MM.1S (cell line): ENCODE measurements around the gene IL22RA2.

Experiments
- DNase-seq: peaks from one replicate; pipeline ENCODE4 v3.0.0-alpha.2; 2015
- H2AFZ ChIP-seq: fragments of 300-600 bp; sonication (generic); 2 replicates; pipeline ENCODE4 v1.6.0; 2016; ENCODE audit warnings: antibody characterized with exemption, low read length
- H3F3A ChIP-seq: fragments of 300-600 bp; sonication (generic); 2 replicates; pipeline ENCODE4 v1.6.1; 2016; ENCODE audit warnings: mild to moderate bottlenecking, antibody characterized with exemption, low read length, moderate library complexity, mixed read lengths; ENCODE audit not compliant: insufficient read depth
- H3K27ac ChIP-seq: fragments of 300-600 bp; sonication (generic); 2 replicates; pipeline ENCODE4 v1.5.1; 2016; ENCODE audit warnings: mild to moderate bottlenecking, low read length
- H3K27me3 ChIP-seq: fragments of 300-600 bp; sonication (generic); replicated peaks from 2 replicates; pipeline ENCODE4 v1.6.0; 2016; ENCODE audit warnings: low read length; ENCODE audit not compliant: insufficient read depth
- H3K36me3 ChIP-seq: fragments of 300-600 bp; sonication (generic); replicated peaks from 2 replicates; pipeline ENCODE4 v1.6.1; 2016; ENCODE audit warnings: mild to moderate bottlenecking, low read length, mixed read lengths; ENCODE audit not compliant: insufficient read depth
- H3K4me1 ChIP-seq: fragments of 300-600 bp; sonication (generic); 2 replicates; pipeline ENCODE4 v1.6.1; 2016; ENCODE audit warnings: low read length, mixed read lengths
- H3K4me2 ChIP-seq: fragments of 300-600 bp; sonication (generic); 2 replicates; pipeline ENCODE4 v1.6.0; 2016; ENCODE audit warnings: low read depth, low read length
- H3K4me3 ChIP-seq: fragments of 300-600 bp; sonication (generic); 2 replicates; pipeline ENCODE4 v1.5.1; 2016; ENCODE audit warnings: low read length, mixed read lengths
- H3K79me2 ChIP-seq: fragments of 300-600 bp; sonication (generic); 2 replicates; pipeline ENCODE4 v1.6.1; 2016; ENCODE audit warnings: mixed run types, low read length, mixed read lengths
- H3K9ac ChIP-seq: fragments of 300-600 bp; sonication (generic); 2 replicates; pipeline ENCODE4 v1.6.1; 2016; ENCODE audit warnings: low read length, mixed read lengths
- H3K9me2 ChIP-seq: fragments of 300-600 bp; sonication (generic); replicated peaks from 2 replicates; pipeline ENCODE4 v1.6.1; 2016; ENCODE audit warnings: mild to moderate bottlenecking, low read length, mixed read lengths; ENCODE audit not compliant: insufficient read depth
- H3K9me3 ChIP-seq: fragments of 300-600 bp; sonication (generic); replicated peaks from 2 replicates; pipeline ENCODE4 v1.6.1; 2016; ENCODE audit warnings: mild to moderate bottlenecking, low read length, mixed read lengths; ENCODE audit not compliant: insufficient read depth
- H4K20me1 ChIP-seq: fragments of 300-600 bp; sonication (generic); 2 replicates; pipeline ENCODE4 v1.6.1; 2016; ENCODE audit warnings: mild to moderate bottlenecking, low read length, moderate library complexity, mixed read lengths; ENCODE audit not compliant: insufficient read depth
- EZH2 ChIP-seq: fragments of 300-600 bp; sonication (generic); optimal IDR thresholded peaks from 2 replicates; pipeline ENCODE3; 2017; ENCODE audit warnings: low read depth, mild to moderate bottlenecking, antibody characterized with exemption, low read length, mixed read lengths
- EZH2phosphoT487 ChIP-seq: fragments of 300-600 bp; sonication (generic); IDR thresholded peaks from 2 replicates; pipeline ENCODE4 v1.6.1; 2018; ENCODE audit warnings: antibody characterized with exemption, low read length
- TF ChIP-seq, protein P1 (sequence below): fragments of 300-600 bp; sonication (generic); IDR thresholded peaks from 2 replicates; pipeline ENCODE4 v1.5.1; 2016; ENCODE audit warnings: antibody characterized with exemption, low read length, mixed read lengths

The IL22RA2 gene

DNA sequence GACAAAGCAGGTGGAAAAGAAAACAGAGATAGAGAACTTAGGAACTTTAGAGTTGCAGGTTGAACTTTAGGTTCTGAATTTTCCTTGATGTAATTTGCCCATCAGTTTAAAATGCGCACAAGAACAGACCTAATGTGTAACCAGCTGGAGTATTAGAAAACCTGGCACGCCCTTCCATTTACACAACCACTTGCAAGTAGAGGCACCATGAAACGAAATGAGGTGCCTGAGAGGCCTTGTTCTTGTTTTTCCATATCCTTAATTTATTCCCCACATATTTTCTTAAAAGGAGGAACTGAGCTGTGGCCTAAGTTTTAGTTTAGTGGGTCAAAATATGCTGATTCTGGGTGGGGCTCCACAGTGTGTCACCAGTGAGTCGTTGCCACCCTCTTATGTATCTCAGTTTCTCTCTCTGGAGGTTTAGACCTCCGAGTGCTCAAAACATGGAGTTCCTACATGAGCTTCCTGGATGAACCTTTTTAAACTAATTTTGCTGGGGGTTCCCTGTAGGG lies 17.2 kb upstream of the IL22RA2 start:
- TF ChIP-seq EZH2phosphoT487 (no peak), EZH2 (no peak)
- TF ChIP-seq, protein P1, sequence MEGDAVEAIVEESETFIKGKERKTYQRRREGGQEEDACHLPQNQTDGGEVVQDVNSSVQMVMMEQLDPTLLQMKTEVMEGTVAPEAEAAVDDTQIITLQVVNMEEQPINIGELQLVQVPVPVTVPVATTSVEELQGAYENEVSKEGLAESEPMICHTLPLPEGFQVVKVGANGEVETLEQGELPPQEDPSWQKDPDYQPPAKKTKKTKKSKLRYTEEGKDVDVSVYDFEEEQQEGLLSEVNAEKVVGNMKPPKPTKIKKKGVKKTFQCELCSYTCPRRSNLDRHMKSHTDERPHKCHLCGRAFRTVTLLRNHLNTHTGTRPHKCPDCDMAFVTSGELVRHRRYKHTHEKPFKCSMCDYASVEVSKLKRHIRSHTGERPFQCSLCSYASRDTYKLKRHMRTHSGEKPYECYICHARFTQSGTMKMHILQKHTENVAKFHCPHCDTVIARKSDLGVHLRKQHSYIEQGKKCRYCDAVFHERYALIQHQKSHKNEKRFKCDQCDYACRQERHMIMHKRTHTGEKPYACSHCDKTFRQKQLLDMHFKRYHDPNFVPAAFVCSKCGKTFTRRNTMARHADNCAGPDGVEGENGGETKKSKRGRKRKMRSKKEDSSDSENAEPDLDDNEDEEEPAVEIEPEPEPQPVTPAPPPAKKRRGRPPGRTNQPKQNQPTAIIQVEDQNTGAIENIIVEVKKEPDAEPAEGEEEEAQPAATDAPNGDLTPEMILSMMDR: no peak
- H3K9me2 ChIP-seq: no peaks in the 10 kb centered on the region
- H3K9me3 ChIP-seq: no peaks in the 10 kb centered on the region
- no peak for DNase-seq
- H3K4me2 ChIP-seq: no peak overlapping the region
- no peaks in the 10 kb centered on the region for H3K27me3 ChIP-seq
- H3K36me3 ChIP-seq: no peaks in the 10 kb centered on the region
- no peak overlapping the region for H3K4me3 ChIP-seq
- H3K9ac ChIP-seq: no peak overlapping the region
- no peaks in the 10 kb centered on the region for H3K4me1 ChIP-seq
- H2AFZ ChIP-seq: no peak overlapping the region
- H3K79me2 ChIP-seq: no peaks in the 10 kb centered on the region
- no peaks in the 10 kb centered on the region for H4K20me1 ChIP-seq
- no peaks in the 10 kb centered on the region for H3F3A ChIP-seq
- no peak overlapping the region for H3K27ac ChIP-seq

DNA sequence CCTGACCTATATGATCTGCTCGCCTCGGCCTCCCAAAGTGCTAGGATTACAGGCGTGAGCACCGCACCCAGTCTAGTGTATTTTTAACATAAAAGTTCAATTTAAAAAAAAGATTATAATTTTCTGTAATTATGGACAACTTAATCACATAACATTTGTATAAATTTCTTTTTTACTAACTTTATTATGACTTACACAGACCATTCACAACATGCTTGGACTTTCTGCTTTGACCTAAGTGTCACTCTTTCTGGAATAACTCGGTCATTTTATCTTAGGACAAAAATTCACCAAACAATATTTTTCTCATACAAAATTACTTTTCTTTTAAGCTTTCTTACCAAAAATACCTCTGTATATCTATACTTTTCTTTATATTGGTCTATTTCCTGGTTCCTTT lies 15.4 kb upstream of the IL22RA2 start:
- Histone ChIP-seq H2AFZ (no peak overlapping the region), H3K9me3 (no peaks in the 10 kb centered on the region), H3F3A (no peaks in the 10 kb centered on the region), H3K27me3 (no peaks in the 10 kb centered on the region), H3K36me3 (no peaks in the 10 kb centered on the region), H3K4me2 (no peak overlapping the region), H3K4me3 (no peak overlapping the region), H3K27ac (no peak overlapping the region), H3K9ac (no peak overlapping the region), H3K9me2 (no peaks in the 10 kb centered on the region), H4K20me1 (no peaks in the 10 kb centered on the region), H3K79me2 (no peaks in the 10 kb centered on the region), H3K4me1 (no peaks in the 10 kb centered on the region)
- TF ChIP-seq, protein P1: no peak
- TF ChIP-seq EZH2phosphoT487: no peak
- no peak for TF ChIP-seq EZH2
- no peak for DNase-seq

DNA sequence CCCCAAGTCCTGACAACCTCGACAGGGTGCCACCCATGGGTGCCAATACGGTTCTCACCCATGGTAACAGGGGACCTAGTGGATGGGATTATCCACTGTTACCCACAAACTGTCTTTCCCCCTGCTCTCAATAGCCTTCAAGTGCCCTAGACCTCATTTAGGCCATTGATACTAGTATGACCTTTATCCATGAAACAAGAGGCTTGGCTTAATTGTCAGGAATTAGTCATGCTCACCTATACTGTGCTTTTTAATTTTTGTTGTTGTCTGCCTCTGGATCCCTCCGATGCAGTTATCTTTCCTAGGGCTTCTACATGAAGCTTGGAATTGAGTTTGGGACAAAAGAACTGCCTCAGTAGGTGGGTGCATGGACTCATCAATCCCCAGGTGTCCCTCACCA lies 11.8 kb upstream of the IL22RA2 start:
- Histone ChIP-seq H3K27me3 (no peaks in the 10 kb centered on the region), H4K20me1 (no peaks in the 10 kb centered on the region), H3K4me3 (no peak overlapping the region), H3K79me2 (no peaks in the 10 kb centered on the region), H3K9ac (no peak overlapping the region), H3K27ac (no peak overlapping the region), H3K9me3 (no peaks in the 10 kb centered on the region), H3K4me2 (no peak overlapping the region), H2AFZ (no peak overlapping the region), H3K9me2 (no peaks in the 10 kb centered on the region), H3K36me3 (no peaks in the 10 kb centered on the region), H3K4me1 (no peaks in the 10 kb centered on the region), H3F3A (no peaks in the 10 kb centered on the region)
- DNase-seq: no peak
- TF ChIP-seq, protein P1: no peak
- TF ChIP-seq EZH2: no peak
- no peak for TF ChIP-seq EZH2phosphoT487
